ENCODE measurements around the gene DCTN5.

The DCTN5 gene

DNA sequence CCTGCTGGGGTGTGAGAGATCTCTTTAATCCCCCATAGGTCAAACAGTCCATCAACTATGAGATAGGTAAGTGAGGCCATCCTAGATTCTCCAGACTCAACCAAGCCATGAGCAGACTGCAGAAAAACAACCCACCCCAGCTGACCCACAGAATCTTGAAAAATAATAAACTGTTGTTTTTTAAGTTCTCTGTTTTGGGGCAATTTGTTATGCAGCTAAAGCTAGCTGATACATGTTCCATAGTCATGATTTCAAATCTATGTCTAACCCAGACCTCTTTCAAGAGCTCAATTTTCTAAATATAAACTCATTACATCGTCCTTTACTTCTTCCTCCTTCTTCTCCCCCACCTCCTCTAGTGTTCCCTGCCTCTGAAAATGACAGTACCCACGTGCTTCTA is 61.7 kb downstream of the DCTN5 start:
- no peak overlapping the region for H3K4me3 ChIP-seq (replicated peaks; ENCODE audit: low read depth, low read length)
- no peak for DNase-seq (ENCODE audit: low read depth)
- TF ChIP-seq, protein P1, sequence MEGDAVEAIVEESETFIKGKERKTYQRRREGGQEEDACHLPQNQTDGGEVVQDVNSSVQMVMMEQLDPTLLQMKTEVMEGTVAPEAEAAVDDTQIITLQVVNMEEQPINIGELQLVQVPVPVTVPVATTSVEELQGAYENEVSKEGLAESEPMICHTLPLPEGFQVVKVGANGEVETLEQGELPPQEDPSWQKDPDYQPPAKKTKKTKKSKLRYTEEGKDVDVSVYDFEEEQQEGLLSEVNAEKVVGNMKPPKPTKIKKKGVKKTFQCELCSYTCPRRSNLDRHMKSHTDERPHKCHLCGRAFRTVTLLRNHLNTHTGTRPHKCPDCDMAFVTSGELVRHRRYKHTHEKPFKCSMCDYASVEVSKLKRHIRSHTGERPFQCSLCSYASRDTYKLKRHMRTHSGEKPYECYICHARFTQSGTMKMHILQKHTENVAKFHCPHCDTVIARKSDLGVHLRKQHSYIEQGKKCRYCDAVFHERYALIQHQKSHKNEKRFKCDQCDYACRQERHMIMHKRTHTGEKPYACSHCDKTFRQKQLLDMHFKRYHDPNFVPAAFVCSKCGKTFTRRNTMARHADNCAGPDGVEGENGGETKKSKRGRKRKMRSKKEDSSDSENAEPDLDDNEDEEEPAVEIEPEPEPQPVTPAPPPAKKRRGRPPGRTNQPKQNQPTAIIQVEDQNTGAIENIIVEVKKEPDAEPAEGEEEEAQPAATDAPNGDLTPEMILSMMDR (IDR thresholded peaks at IDR 0.05; ENCODE audit: low read length, missing control alignments) = no peak

DNA sequence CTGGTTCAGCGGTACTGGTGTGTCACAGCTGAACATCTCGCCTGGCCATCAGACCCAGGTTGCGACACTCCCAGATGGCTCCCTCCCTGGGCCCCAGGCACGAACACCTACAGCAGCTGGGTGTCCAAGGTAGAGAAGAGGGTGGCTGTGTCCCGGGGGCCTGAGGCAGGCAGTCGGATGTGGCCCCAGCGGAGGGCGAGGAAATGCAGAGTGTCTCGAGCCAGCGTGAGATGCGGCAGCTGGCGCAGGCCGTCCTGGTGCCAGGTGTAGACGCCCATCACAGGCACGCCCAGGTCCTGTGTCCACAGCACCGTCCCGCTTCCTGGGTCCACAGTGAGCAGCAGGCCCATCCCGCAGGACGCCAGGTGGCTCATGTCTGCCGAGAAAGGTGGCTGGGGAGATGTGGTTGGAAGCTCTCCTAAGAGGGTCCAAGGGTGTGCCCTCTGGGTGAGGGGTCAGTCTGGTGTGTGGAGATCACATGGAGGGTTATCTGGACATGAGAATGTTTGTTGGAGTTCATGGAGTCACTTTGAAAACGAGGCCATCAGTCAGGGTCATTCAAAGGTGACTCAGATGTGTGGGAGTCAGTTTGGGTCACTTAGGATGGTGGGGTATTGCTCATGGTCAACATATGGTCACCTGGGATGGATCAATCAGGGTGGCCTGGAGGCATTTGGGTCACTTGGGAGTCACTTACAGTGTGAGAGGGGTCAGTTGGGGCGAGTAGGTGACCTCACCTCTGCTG is 63.7 kb downstream of the DCTN5 start:
- no peak for DNase-seq (ENCODE audit: low read depth)
- H3K4me3 ChIP-seq (replicated peaks; ENCODE audit: low read depth, low read length) = no peak overlapping the region
- TF ChIP-seq, protein P1 (IDR thresholded peaks at IDR 0.05; ENCODE audit: low read length, missing control alignments) = no peak

DNA sequence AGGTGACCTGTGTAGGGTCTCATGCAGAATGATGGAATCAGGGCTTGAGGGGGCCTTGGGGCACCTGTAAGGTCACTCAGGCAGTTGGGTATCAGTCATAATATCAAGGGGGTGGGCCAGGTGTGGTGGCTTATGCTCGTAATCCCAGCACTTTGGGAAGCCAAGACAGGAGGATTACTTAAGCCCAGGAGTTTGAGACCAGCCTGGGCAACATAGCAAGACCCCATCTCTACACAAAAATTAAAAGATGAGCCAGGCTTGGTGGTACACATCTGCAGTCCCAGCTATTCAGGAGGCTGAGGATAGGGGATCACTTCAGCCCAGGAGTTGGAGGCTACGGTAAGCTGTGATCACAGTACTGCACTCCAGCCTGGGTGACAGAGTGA is 64.2 kb downstream of the DCTN5 start:
- no peak for DNase-seq (ENCODE audit: low read depth)
- TF ChIP-seq, protein P1 (IDR thresholded peaks at IDR 0.05; ENCODE audit: low read length, missing control alignments) = no peak
- H3K4me3 ChIP-seq (replicated peaks; ENCODE audit: low read depth, low read length) = no peak overlapping the region

DNA sequence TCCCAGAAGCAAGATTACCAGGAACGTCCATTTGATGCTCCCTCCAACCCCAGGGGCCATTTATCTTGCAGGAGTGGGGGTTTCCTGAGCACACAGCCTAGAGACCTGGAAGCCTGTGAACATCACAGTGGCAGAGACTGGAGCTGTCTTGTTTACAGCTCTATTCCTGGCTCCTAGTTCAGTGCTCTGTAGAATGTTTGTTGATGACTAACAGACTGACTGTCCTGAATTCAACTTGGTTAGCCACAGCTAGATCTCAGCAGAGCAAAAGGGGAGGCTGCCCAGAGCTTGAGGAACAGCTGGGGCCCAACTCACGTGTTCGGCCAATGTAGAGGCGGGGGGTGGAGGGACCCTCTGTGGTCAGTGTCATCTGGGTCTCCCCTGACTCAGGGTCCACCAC is 65.2 kb downstream of the DCTN5 start:
- TF ChIP-seq, protein P1 (IDR thresholded peaks at IDR 0.05; ENCODE audit: low read length, missing control alignments) = no peak
- DNase-seq (ENCODE audit: low read depth) = no peak
- H3K4me3 ChIP-seq (replicated peaks; ENCODE audit: low read depth, low read length) = no peak overlapping the region

DNA sequence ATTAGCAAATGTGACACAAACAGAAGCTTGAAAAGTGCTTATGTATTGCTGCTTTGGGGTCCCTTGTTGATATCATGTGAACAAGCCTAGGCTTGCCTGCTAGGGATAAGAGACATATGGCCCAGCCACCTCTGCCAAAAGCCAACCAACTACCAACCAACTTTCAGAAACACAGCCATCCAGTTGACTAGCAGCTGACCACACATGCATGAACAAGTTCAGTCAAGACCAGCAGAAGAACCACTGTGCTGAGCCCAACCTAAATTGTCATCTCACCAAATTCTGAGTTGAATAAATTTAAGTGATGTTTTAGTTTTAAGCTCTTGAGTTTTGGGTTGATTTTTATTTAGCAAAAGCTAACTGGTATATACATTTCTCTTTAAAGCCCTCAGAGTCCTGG is 68.3 kb downstream of the DCTN5 start:
- H3K4me3 ChIP-seq (replicated peaks; ENCODE audit: low read depth, low read length) = no peak overlapping the region
- DNase-seq (ENCODE audit: low read depth) = no peak
- TF ChIP-seq, protein P1 (IDR thresholded peaks at IDR 0.05; ENCODE audit: low read length, missing control alignments) = no peak

DNA sequence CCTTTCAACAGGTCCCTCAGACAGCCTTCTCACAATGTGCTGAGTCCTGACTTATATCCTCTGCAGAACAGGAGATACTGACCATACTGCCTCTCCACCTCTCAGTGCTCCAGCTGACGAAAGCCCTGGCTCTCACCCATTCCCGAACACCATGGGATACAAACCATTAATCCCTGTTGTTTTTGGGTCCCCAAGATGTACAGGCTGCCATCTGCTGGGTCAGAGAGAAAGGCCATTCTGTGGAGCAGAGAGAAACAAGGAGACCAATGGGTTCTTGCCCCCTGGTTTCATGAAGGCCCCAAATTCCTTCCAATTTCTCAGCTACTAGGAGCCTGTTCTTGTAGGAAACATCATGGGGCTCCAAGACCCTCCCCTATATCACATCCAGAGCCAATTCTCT is 68.7 kb downstream of the DCTN5 start:
- TF ChIP-seq, protein P1 (IDR thresholded peaks at IDR 0.05; ENCODE audit: low read length, missing control alignments) = no peak
- no peak for DNase-seq (ENCODE audit: low read depth)
- no peak overlapping the region for H3K4me3 ChIP-seq (replicated peaks; ENCODE audit: low read depth, low read length)

DNA sequence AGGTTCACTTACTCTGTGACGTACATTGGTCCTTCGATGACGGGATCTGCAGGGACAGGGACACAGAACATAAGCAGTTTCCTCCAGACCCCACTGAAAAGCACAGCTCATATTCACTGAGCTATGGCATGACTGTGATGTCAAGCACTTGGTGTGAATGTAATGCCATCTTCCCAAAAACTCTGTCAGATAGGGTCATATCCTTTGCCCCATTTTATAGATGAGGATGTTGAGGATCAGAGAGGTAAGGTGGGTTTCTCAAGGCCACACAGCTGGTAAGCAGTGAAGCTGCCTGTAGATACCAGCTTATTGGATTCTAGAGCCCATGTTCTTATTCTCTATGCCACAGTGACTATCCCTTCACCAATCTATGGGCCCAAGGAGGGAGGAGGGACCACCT is 69.2 kb downstream of the DCTN5 start:
- no peak overlapping the region for H3K4me3 ChIP-seq (replicated peaks; ENCODE audit: low read depth, low read length)
- DNase-seq (ENCODE audit: low read depth) = no peak
- TF ChIP-seq, protein P1 (IDR thresholded peaks at IDR 0.05; ENCODE audit: low read length, missing control alignments) = no peak
